HG02610 (cell line): ENCODE data around the gene LRRIQ4.

ENCODE experiments used
- ATAC-seq: cut with Tn5 transposase; IDR thresholded peaks from one replicate; pipeline ENCODE4 v1.9.1; 2021; ENCODE audit warnings: mild to moderate bottlenecking, moderate library complexity; ENCODE audit not compliant: unreplicated experiment

LRRIQ4 gene

GRCh38 chr3:169812332-169813235 lies at the start of gene LRRIQ4, which contains the start of gene LRRC34:
Gene LRRIQ4, plus strand, starts transcription at chr3:169812870. Its CDS starts 9,052 bp downstream, at chr3:169821922.
Gene LRRC34, minus strand, starts transcription at chr3:169812904. Its CDS starts 356 bp downstream, at chr3:169812548.
- peak; percentile 64 for ATAC-seq

GRCh38 chr3:169764312-169764881 lies 48.3 kb upstream of the LRRIQ4 start:
- peak; percentile 29 for ATAC-seq

- peak; percentile 73 for ATAC-seq
Observed at GRCh38 chr3:169764882-169765612, 47.6 kb upstream of the LRRIQ4 start, which contains the start of gene TERC. Gene TERC, minus strand, starts transcription at chr3:169765060.

GRCh38 chr3:169769287-169770181 lies 43.1 kb upstream of the LRRIQ4 start, which contains the start of gene ACTRT3:
Gene ACTRT3, minus strand, starts transcription at chr3:169769561. Its CDS starts 41 bp downstream, at chr3:169769520.
- peak; percentile 28 for ATAC-seq

- ATAC-seq = peak; percentile 9
Observed at GRCh38 chr3:169771497-169772304, 41.0 kb upstream of the LRRIQ4 start.

- peak; percentile 17 for ATAC-seq
Observed at GRCh38 chr3:169772305-169772896, 40.3 kb upstream of the LRRIQ4 start.

- ATAC-seq = peak; percentile 83
Observed at GRCh38 chr3:169772897-169773816, 39.5 kb upstream of the LRRIQ4 start, which contains the start of gene MYNN. Gene MYNN, plus strand, starts transcription at chr3:169773396. Its CDS starts 900 bp downstream, at chr3:169774296.

GRCh38 chr3:169774186-169774585 lies 38.5 kb upstream of the LRRIQ4 start:
- ATAC-seq = no peak

GRCh38 chr3:169777822-169778221 lies 34.8 kb upstream of the LRRIQ4 start:
- ATAC-seq = no peak

GRCh38 chr3:169780742-169781141 lies 31.9 kb upstream of the LRRIQ4 start:
- no peak for ATAC-seq

GRCh38 chr3:169781209-169781855 lies 31.3 kb upstream of the LRRIQ4 start:
- ATAC-seq = no peak

GRCh38 chr3:169787120-169787519 lies 25.6 kb upstream of the LRRIQ4 start:
- no peak for ATAC-seq

- ATAC-seq = no peak
Observed at GRCh38 chr3:169787791-169788190, 24.9 kb upstream of the LRRIQ4 start.

- ATAC-seq = no peak
Observed at GRCh38 chr3:169790219-169790618, 22.5 kb upstream of the LRRIQ4 start.

GRCh38 chr3:169790687-169791429 lies 21.8 kb upstream of the LRRIQ4 start:
- ATAC-seq = no peak

- no peak for ATAC-seq
Observed at GRCh38 chr3:169792359-169792758, 20.3 kb upstream of the LRRIQ4 start.

GRCh38 chr3:169804681-169805080 lies 8.0 kb upstream of the LRRIQ4 start:
- no peak for ATAC-seq
